NCI-H526 treated with DMSO at 0.1 percent for 48 hours (cell line): ENCODE results near the gene PAGR1.
"Not testable (repeated sequence)": the region's sequence is repeated elsewhere in the genome, so short reads cannot be mapped to it uniquely, and the experiment has no call there.

Experiments used
- DNase-seq: peaks from one replicate; lab custom pipeline; 2025; lab: John Stamatoyannopoulos, UW

PAGR1 gene

GRCh38 chr16:29868396-29869009 lies 52.6 kb downstream of the PAGR1 start:
- DNase-seq: no peak

- DNase-seq: not testable (repeated sequence)
These were observed 53.1 kb downstream of the PAGR1 start for GRCh38 chr16:29869067-29869466.
